HG02763 (cell line): ENCODE measurements around the gene AREG.
"Not testable (repeated sequence)": the region's sequence is repeated elsewhere in the genome, so short reads cannot be mapped to it uniquely, and the experiment has no call there.

Experiments used
- ATAC-seq: cut with Tn5 transposase; IDR thresholded peaks from one replicate; pipeline ENCODE4 v1.9.1; 2021; ENCODE audit warnings: mild to moderate bottlenecking, moderate library complexity; ENCODE audit not compliant: unreplicated experiment

AREG gene, protein sequence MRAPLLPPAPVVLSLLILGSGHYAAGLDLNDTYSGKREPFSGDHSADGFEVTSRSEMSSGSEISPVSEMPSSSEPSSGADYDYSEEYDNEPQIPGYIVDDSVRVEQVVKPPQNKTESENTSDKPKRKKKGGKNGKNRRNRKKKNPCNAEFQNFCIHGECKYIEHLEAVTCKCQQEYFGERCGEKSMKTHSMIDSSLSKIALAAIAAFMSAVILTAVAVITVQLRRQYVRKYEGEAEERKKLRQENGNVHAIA

DNA sequence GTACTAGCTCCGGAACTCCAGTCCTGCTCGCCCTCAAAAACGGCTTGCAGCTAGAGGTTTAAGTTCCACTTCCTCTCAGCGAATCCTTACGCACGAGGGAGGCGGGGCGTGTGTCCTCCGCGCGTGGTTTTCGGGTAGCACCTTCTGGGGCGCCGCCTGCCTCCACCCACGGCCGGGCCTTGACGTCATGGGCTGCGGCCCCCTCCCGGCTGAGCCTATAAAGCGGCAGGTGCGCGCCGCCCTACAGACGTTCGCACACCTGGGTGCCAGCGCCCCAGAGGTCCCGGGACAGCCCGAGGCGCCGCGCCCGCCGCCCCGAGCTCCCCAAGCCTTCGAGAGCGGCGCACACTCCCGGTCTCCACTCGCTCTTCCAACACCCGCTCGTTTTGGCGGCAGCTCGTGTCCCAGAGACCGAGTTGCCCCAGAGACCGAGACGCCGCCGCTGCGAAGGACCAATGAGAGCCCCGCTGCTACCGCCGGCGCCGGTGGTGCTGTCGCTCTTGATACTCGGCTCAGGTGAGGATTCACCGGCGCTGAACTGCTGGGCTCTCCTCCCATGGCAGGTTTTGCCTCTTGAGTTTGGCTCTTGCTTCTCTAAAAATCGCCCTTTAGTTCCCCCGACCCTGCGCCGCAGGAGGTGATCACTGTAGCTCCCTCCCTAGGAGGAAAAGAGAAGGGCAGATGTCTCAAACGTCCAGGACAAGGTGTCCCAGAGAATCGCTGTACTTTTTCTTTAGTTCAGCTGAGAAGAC is at the start of gene AREG:
Gene AREG (plus strand): TSS at position 246 of the 752 bp plus-strand sequence. CDS start 210 bp downstream, at position 456.
- peak; percentile 94 for ATAC-seq

DNA sequence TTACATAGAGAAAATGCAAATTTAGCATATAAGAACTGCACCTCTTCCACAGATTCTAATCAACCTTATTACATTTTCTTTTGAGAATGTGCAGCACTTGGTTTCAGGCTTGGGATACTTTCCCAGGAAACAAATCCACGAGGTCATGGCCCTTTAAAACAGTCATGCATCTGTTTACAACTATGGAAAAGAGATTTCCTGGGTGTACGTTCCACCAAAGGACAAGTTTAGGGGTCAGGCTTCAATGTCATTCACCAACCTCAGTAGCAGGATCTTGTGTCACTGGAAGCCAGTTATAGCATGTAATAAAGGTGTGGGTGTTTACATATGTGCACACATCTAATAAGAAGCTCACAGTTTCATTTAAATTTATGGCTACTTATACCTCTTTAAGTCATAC is 49.3 kb upstream of the AREG start:
- no peak for ATAC-seq

DNA sequence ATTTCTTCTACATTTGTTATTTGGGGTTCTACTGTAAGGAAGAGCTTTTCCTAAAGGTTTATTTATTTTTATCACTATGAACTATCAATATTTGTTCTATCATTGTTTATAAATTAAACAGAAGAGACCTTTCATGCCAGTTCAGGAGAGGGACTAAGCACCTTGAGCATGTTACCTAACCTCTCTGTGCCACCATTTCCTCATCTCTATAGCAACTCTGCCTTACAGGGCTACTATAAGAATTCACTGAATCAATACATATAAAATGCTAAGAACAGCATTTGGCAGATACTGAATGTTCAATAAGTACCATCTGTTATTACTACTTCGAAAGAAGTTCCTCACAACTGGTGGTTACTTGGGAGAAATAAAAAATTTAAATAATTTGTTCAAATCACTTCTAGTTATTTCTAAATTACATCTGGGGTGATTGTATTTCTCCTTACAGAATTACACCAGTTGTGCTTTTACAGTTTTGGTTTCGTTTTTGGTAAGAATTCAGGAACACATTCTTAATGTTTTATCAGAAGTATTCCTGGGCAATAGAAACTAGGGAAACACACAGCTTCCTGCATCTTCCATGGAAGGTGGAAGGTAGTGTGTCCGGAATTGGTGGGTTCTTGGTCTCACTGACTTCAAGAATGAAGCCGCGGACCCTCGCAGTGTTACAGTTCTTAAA is 47.0 kb upstream of the AREG start:
- no peak for ATAC-seq

DNA sequence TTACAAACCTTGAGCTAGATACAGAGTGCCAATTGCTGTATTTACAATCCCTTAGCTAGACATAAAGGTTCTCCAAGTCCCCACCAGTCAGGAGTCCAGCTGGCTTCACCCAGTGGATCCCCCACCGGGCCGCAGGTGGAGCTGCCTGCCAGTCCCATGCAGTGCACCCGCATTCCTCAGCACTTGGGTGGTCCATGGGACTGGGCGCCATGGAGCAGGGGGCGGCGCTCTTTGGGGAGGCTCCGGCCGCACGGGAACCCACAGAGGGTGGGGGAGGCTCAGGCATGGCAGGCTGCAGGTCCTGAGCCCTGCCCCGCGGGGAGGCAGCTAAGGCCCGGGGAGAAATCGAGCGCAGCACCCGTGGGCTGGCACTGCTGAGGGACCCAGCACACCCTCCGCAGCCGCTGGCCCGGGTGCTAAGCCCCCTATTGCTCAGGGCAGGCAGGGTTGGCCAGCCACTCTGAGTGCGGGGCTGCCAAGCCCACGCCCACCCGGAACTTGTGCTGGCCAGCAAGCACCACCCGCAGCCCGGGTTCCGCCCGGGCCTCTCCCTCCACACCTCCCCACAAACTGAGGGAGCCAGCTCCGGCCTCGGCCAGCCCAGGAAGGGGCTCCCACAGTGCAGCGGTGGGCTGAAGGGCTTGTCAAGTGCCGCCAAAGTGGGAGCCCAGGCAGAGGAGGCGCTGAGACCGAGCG is 45.9 kb upstream of the AREG start:
- not testable (repeated sequence) for ATAC-seq

GRCh38 chr4:74400395-74400794 is 44.5 kb upstream of the AREG start:
- ATAC-seq, result no peak

DNA sequence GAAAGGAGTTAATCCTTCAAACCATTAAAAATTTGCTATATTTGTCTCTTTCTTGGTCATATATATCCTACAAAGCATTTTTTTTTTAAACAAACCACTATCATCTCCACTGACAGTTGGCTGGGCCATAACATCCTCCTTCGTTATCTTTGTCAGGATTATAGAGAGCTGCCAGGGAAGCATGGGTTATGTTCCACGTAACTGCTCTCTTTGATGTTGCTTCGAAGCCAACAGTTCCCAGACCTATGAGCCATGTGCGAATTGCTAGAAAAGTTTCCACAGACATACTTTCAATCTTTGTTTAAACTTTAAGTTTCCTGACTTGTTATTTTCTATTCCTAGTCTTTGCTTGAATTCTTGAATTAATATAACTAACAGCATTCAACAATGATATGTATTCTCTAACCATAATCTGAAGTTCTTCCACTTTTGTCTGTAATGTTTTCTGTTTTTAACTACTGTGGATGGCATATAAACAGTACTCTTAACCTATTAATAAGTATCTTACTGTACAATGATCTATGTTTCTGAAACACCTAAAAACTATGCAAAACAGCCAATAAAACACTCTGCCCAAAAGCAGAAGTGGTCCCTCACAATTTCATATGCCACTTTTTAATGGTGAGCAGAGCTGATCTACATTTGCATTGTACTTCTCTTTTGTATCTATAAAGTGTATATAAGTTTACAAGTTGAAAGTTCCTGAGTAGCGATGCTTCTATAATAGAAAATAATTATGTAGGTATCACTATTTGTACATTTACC is 42.1 kb upstream of the AREG start:
- peak; percentile 96 for ATAC-seq

- ATAC-seq, result no peak
These were observed 37.0 kb upstream of the AREG start for GRCh38 chr4:74407891-74408290.

DNA sequence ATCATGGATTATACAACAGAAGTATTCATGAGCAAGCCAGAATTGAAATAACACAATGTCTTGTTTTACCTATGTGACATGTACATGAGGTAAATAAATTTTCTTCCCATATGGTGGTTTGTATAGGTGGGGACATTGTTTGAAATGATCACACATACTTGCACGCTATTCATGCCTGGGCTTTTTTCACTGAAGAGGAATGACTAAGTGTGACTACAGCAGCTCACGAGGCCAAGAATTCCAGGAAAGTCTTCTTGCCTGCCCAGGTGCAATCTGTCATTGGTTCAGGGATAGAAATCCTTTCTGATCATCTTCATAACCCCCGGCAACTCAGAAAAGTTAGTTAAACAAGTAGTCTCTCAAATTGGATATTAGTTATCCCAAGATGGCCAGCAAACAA is 36.3 kb upstream of the AREG start:
- no peak for ATAC-seq

DNA sequence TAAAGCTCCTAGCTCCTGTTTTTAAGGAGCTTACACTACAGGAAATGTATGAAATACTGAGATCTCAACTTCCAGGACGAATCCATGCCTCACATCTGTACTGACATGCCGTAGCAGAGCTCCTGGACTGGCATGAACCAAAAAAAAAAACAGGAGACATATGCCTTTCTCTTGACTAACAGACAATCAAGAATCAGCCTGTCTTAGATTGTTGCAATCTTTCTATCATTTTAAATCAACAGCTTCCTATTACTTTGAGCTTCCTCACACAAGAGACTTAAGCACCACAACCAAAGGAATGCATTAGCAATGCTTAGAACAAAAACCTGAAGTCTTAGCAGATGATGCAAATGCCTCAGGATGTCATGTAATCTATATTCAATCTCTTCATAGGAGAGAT is 34.7 kb upstream of the AREG start:
- ATAC-seq, result no peak

DNA sequence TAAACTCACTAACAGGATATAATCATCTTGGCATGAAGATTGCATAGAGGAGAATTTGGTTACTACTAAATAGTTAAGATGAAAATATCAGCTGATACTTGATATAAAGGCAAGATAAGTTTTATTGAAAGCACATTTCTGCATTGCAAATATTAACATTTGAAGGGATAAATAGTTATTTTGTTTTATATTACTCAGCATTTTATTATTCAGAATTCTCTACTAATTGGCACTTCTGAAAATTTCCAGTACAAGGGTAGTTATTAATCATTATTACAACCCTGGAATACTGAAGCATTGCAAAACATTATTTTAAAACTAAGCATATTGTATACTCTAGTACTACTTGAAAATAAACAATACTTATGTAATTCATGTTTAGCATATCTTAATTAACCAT is 32.7 kb upstream of the AREG start:
- ATAC-seq, result no peak

DNA sequence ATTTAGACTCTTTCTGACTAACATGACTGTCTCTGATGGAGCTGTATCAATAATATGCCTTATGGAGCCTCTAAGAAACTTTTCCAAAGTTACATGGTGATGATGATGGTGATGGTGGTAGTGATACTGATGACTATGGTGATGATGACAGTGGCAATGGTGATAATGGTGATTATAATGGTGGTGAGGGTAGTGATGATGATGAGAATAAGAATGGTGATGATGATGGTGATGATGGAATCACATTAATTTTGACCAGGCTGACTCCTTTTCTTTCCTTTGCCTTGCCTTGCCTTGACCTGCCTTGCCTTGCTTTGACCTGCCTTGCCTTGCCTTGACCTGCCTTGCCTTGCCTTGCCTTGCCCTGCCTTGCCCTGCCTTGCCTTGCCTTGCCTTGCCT is 31.7 kb upstream of the AREG start:
- ATAC-seq, result no peak

- no peak for ATAC-seq
These were observed 30.7 kb upstream of the AREG start for GRCh38 chr4:74414149-74414809.

DNA sequence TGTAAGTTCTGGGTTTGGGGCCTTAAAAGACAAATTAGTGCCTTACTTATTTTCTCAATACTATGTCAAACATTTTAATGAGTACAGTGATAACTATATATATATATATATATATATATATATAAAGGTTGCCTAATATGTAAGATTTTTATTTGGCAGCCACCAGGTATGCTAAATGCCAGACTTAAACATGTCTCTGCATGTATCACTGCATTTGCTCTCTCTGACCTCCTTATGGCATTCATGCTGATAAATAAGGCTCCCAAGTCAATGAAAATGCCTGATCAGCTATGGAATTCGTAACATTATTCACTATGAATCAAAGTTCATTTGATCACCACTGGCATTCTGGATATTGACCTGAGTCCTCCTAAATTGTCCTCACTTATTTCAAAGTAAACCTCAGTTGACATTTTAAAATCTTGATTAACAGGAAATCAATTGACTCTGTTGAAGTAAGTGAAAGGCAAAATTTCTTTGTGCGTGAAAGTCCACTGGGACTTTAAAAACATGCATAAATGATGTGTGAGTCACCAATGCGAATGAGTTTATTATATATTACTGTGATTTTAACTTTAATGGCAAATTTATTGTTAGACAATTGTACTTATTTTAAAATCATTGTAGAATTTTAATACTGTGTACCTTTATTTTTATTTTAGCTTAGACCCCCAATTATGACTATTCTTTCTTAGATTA is 29.2 kb upstream of the AREG start:
- ATAC-seq, result no peak

DNA sequence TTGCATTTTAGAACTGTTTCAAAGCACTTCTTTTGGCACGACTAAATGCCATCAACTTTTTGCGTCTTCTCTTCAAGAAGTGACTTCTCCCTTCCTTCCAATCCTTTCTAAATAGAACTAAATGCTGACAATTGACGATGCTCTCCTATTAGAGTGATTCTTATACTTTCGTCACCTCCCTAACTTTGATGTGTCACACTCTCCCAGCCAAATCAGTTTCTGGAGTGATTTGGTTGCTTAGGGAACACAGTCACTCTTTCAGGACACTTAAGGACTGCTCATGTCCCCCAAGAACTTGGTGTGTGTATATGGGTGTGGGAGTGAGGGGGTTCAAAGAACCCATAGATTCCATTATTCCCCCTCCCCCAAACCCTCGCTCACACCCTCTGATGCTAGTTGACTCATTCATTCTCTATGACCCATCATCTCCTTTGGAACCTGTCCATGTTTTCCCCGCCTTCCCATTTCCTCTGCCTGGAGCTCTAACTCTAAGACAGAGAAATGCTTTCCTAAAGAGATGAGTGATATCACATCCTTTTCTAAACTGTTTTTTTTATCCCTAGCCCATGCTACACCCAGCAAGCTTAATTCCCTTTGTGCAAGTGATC is 26.8 kb upstream of the AREG start:
- ATAC-seq, result no peak

DNA sequence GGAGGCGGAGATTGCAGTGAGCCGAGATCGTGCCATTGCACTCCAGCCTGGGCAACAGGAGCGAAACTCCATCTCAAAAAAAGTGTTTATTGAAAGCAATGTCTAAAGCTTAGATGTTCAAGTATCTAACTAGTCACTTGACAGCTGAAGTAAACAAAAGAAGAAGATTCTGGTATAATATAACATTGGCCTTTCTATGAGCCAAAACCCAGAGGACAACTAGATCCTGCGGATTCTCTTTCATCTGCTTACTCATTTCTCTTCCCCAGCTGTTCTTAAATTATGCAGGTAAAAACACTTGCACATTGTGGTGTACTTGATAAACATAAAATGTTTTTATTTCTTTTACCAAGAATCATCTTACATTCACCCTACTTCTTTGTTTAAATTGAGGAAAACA is 24.1 kb upstream of the AREG start:
- no peak for ATAC-seq

DNA sequence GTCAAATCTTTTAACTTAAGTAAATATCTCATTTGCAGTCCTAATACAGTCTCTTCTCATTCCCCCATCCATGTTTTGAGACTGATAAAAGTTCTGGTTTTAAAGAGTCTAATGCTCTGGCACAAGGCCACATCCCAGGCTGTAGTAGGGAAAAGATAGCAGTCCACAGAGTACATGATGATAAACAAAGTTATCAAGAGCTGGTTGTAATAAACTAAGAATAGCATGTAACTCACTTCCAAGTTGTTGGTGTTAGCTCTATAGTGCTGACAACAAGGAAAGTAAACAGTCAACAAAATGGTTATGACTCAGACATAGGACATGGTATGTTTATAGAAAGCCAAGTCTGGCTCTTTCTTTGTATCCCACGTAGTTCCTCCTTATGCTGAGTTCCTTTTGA is 21.8 kb upstream of the AREG start:
- ATAC-seq, result no peak

GRCh38 chr4:74424111-74424510 is 20.8 kb upstream of the AREG start:
- ATAC-seq, result no peak

- ATAC-seq, result no peak
These were observed 18.8 kb upstream of the AREG start for GRCh38 chr4:74426101-74426500.

DNA sequence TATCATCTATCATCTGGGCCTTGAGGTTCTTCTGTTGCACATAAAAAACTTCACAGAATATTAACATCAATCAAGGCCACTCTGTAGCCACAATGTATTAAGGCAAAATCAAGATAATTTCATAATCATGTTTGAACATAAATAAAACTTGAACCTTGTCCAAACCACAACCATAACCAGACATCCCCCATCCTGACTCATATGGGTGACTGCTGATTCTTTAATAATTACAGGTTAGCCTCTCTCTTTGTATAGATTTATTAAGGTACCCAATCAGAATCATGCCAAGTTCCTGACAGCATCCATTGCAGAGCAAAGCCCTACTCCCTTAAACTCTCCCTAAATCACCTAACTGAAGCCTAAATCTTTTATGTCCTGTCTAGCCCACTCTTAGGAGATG is 16.7 kb upstream of the AREG start:
- ATAC-seq, result no peak
